ENCODE data around the gene USP40. TPM values are rescaled to one million over a fixed set of nuclear protein-coding genes. Genes with fewer than 3 reads are reported as not detected.

The USP40 gene
- total RNA-seq, 3 donors from 2014 or later = 29.2 to 53.4 (median 35.2) TPM

GRCh38 chr2:233440714-233441113, 125.9 kb downstream of the USP40 start:
- Histone ChIP-seq H3K9me3 (no peaks in the 10 kb centered on the region), H3K4me3 (no peak overlapping the region), H3K27ac (no peak overlapping the region), H3K36me3 (peaks cover 1% of the 10 kb centered on the region), H3K4me1 (no peaks in the 10 kb centered on the region), H3K27me3 (no peaks in the 10 kb centered on the region)
- no peak for DNase-seq (ENCODE audit: low spot score in 2 of 2)
- TF ChIP-seq POLR2A (IDR thresholded peaks at IDR 0.05) = no peak
- no peak for TF ChIP-seq CTCF (IDR thresholded peaks at IDR 0.05)
- no peak for TF ChIP-seq POLR2AphosphoS5 (IDR thresholded peaks at IDR 0.05)
- intact Hi-C loops (cut with DNase I; ENCODE audit: low total_unique reads) = loop anchor here (5.0 to 10.0 kb wide), 2 partner anchors 88 to 274 kb away; partner anchors contain the start of genes DGKD, UGT1A4 and UGT1A5

DNA sequence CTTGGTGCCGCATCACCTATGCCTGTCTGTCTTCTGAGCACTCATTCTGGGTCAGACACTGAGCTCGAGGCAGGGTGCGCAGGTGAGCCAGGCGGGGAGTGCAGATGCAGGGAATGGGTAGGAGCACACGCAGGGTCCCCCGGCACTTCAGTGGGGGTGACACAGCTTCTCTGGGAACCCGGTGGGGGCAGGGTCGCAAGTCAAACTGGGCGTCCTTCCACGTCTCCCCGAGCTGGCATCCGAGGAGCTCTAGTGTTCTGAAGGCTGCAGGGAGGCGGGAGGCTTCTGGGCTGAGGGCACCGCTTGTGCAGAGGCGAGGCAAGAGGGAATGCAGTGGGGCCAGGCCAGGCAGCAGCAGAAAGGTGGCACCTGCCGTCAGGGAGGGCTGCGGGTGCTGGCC, 126.3 kb downstream of the USP40 start:
- Histone ChIP-seq H3K27ac (no peak overlapping the region), H3K36me3 (no peaks in the 10 kb centered on the region), H3K4me1 (no peaks in the 10 kb centered on the region), H3K4me3 (no peak overlapping the region), H3K9me3 (no peaks in the 10 kb centered on the region), H3K27me3 (no peaks in the 10 kb centered on the region)
- intact Hi-C loops (cut with DNase I; ENCODE audit: low total_unique reads) = loop anchor here (5.0 to 10.0 kb wide), 2 partner anchors 88 to 274 kb away; partner anchors contain the start of genes DGKD, UGT1A4 and UGT1A5
- DNase-seq (ENCODE audit: low spot score in 2 of 2) = no peak
- TF ChIP-seq POLR2AphosphoS5 (IDR thresholded peaks at IDR 0.05) = no peak
- no peak for TF ChIP-seq POLR2A (IDR thresholded peaks at IDR 0.05)
- TF ChIP-seq CTCF (IDR thresholded peaks at IDR 0.05) = no peak

- no peak overlapping the region for H3K27ac ChIP-seq
- H3K36me3 ChIP-seq = no peaks in the 10 kb centered on the region
Measured at GRCh38 chr2:233439191-233439590, 127.4 kb downstream of the USP40 start.

DNA sequence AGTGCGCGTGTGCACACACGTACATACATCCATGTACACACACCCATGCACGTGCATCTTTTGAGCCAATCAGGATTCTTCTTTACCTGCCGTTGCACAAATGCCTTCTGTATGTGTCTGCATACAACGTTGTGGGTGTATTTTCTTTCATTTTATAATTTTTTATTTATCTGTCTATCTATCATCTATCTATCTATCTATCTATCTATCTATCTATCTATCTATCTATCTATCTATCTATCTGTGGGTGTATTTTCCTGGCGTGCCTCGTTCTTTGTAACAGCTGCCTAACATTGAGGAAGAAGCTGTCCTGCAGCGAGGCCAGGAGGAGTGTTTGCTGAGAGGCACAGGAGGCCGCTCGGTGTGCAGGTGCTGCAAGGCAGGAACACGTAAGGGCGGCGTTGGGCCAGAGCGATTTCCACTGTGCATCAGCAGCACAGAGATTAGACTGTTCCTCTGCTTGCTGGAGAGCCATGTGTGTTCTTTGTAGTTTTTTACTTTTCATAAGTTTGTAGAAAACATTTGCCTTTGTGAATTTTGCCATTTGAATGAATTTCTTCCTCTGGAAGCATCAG, 127.9 kb downstream of the USP40 start:
- Histone ChIP-seq H3K27ac (no peak overlapping the region), H3K4me3 (no peak overlapping the region), H3K36me3 (no peaks in the 10 kb centered on the region), H3K27me3 (no peaks in the 10 kb centered on the region), H3K9me3 (no peaks in the 10 kb centered on the region), H3K4me1 (no peaks in the 10 kb centered on the region)
- no peak for DNase-seq (ENCODE audit: low spot score in 2 of 2)
- intact Hi-C loops (cut with DNase I; ENCODE audit: low total_unique reads) = no loop called here
- no peak for TF ChIP-seq CTCF (IDR thresholded peaks at IDR 0.05)
- TF ChIP-seq POLR2A (IDR thresholded peaks at IDR 0.05) = no peak
- TF ChIP-seq POLR2AphosphoS5 (IDR thresholded peaks at IDR 0.05) = no peak

More at GRCh38 chr2:233439191-233439590, 127.4 kb downstream of the USP40 start:
- Histone ChIP-seq H3K27me3 (no peaks in the 10 kb centered on the region), H3K9me3 (no peaks in the 10 kb centered on the region), H3K4me3 (no peak overlapping the region), H3K4me1 (no peaks in the 10 kb centered on the region)
- intact Hi-C loops (cut with DNase I; ENCODE audit: low total_unique reads) = no loop called here
- DNase-seq (ENCODE audit: low spot score in 2 of 2) = no peak
- no peak for TF ChIP-seq POLR2AphosphoS5 (IDR thresholded peaks at IDR 0.05)

GRCh38 chr2:233437439-233437955, 129.1 kb downstream of the USP40 start:
- no peaks in the 10 kb centered on the region for H3K36me3 ChIP-seq
- H3K4me3 ChIP-seq = no peak overlapping the region
- intact Hi-C loops (cut with DNase I; ENCODE audit: low total_unique reads) = no loop called here
- no peaks in the 10 kb centered on the region for H3K4me1 ChIP-seq
- no peak overlapping the region for H3K27ac ChIP-seq
- no peaks in the 10 kb centered on the region for H3K27me3 ChIP-seq
- H3K9me3 ChIP-seq = no peaks in the 10 kb centered on the region
- TF ChIP-seq POLR2A (IDR thresholded peaks at IDR 0.05) (no peak), CTCF (IDR thresholded peaks at IDR 0.05) (no peak), POLR2AphosphoS5 (IDR thresholded peaks at IDR 0.05) (no peak)
- no peak for DNase-seq (ENCODE audit: low spot score in 2 of 2)
